Naive thymus-derived CD4-positive, alpha-beta T cell (primary cell): Measurements from ENCODE around the gene ZSCAN1. TPM values are rescaled to one million over a fixed set of nuclear protein-coding genes. Genes with fewer than 3 reads are reported as not detected.
A peak's percentile ranks its signal among the peaks of the same experiment; 100 is the strongest.
"Not testable (repeated sequence)": the region's sequence is repeated elsewhere in the genome, so short reads cannot be mapped to it uniquely, and the experiment has no call there.

Source experiments
- ATAC-seq: fragments of 150-1000 bp; cut with Tn5 transposase; 2 replicates; pipeline ENCODE4 v1.10.0; 2021; ENCODE audit warnings: mild to moderate bottlenecking, moderate library complexity
- CTCF ChIA-PET: fragments of 350-600 bp; sonication (Branson Sonifier 250); formaldehyde crosslinking; loops from one replicate; lab custom pipeline; 2021; ENCODE audit warnings: antibody characterized with exemption; lab: Charles Lee
- POLR2A ChIA-PET: fragments of 350-600 bp; sonication (Branson Sonifier 250); formaldehyde crosslinking; loops from one replicate; lab custom pipeline; 2021; ENCODE audit warnings: antibody characterized with exemption, inconsistent platforms; lab: Charles Lee
- DNase-seq, 9 donors: peaks; one replicate each; pipeline versions ENCODE4 v3.0.0 to v3.0.0-alpha.2; 2020 to 2022; ENCODE audit warnings: mixed read lengths in 1 of 9
- H3K27ac ChIP-seq: one replicate; pipeline ENCODE4 v1.7.0; 2013; ENCODE audit warnings: mild to moderate bottlenecking, low read depth, low read length, moderate library complexity
- H3K27me3 ChIP-seq, 2 donors: one replicate each; pipeline ENCODE4 v1.7.0; 2013; ENCODE audit warnings: low read length in 2 of 2, mild to moderate bottlenecking in 2 of 2, moderate library complexity in 2 of 2; ENCODE audit not compliant: control insufficient read depth in 2 of 2, insufficient read depth in 2 of 2
- H3K36me3 ChIP-seq, 3 experiments: 1 replicate in 2 of 3; 2 replicates in 1 of 3; pipeline ENCODE4 v1.7.0; 2013; ENCODE audit warnings: low read length in 3 of 3, mild to moderate bottlenecking in 3 of 3, moderate library complexity in 1 of 3; ENCODE audit not compliant: insufficient read depth in 3 of 3, control insufficient read depth in 2 of 3
- H3K4me1 ChIP-seq, 2 donors: one replicate each; pipeline ENCODE4 v1.7.0; 2013; ENCODE audit warnings: low read length in 2 of 2, mild to moderate bottlenecking in 2 of 2, moderate library complexity in 1 of 2; ENCODE audit not compliant: control insufficient read depth in 2 of 2, insufficient read depth in 2 of 2
- H3K4me3 ChIP-seq: 2 replicates; pipeline ENCODE4 v1.7.0; 2013; ENCODE audit warnings: mild to moderate bottlenecking, low read length
- H3K9me3 ChIP-seq, 3 experiments: 1 replicate in 2 of 3; 2 replicates in 1 of 3; pipeline ENCODE4 v1.7.0; 2013; ENCODE audit warnings: low read length in 3 of 3; ENCODE audit not compliant: control insufficient read depth in 2 of 3
- H3K27ac Mint-ChIP-seq, 9 donors: one replicate each; pipeline ENCODE4 v1.8.0; 2020 to 2022; ENCODE audit warnings: mixed read lengths in 9 of 9, mild to moderate bottlenecking in 8 of 9, moderate library complexity in 5 of 9, inconsistent platforms in 2 of 9
- H3K27me3 Mint-ChIP-seq, 5 donors: one replicate each; pipeline ENCODE4 v1.8.0; 2021 to 2022; ENCODE audit warnings: mixed read lengths in 5 of 5, mild to moderate bottlenecking in 1 of 5
- H3K36me3 Mint-ChIP-seq, 5 donors: one replicate each; pipeline ENCODE4 v1.8.0; 2020 to 2022; ENCODE audit warnings: mixed read lengths in 5 of 5, mild to moderate bottlenecking in 3 of 5, inconsistent platforms in 1 of 5
- H3K4me1 Mint-ChIP-seq, 7 donors: one replicate each; pipeline ENCODE4 v1.8.0; 2020 to 2022; ENCODE audit warnings: mixed read lengths in 7 of 7, mild to moderate bottlenecking in 3 of 7, inconsistent platforms in 1 of 7
- H3K4me3 Mint-ChIP-seq, 10 donors: one replicate each; pipeline ENCODE4 v1.8.0; 2020 to 2022; ENCODE audit warnings: mild to moderate bottlenecking in 10 of 10, mixed read lengths in 10 of 10, moderate library complexity in 6 of 10, inconsistent platforms in 2 of 10
- H3K9me3 Mint-ChIP-seq, 11 donors: one replicate each; pipeline ENCODE4 v1.8.0; 2020 to 2022; ENCODE audit warnings: mixed read lengths in 11 of 11, mild to moderate bottlenecking in 4 of 11, inconsistent platforms in 1 of 11, moderate library complexity in 1 of 11
- intact Hi-C, 2 donors: fragments of 100-400 bp; cut with micrococcal nuclease; formaldehyde crosslinking; loops; one replicate each; pipeline ENCODE4 v1.15.1; 2023
- polyA plus RNA-seq, 2 donors: library from polyadenylated mRNA; unstranded; fragments of 300-500 nt; fragmentation: Illumina TruSeq; gene quantifications; one replicate each; pipeline ENCODE4 v1.2.3, GENCODE V29; 2021
- total RNA-seq, 6 experiments: library from RNA in 5 of 6; stranded (reverse) in 5 of 6; gene quantifications; 1 replicate in 5 of 6; 2 replicates in 1 of 6; pipeline ENCODE4 v1.2.3 and lab custom pipeline; 2021 to 2026

Gene ZSCAN1
- total and polyA plus RNA-seq, 7 experiments from 2014 or later, result not detected

DNA sequence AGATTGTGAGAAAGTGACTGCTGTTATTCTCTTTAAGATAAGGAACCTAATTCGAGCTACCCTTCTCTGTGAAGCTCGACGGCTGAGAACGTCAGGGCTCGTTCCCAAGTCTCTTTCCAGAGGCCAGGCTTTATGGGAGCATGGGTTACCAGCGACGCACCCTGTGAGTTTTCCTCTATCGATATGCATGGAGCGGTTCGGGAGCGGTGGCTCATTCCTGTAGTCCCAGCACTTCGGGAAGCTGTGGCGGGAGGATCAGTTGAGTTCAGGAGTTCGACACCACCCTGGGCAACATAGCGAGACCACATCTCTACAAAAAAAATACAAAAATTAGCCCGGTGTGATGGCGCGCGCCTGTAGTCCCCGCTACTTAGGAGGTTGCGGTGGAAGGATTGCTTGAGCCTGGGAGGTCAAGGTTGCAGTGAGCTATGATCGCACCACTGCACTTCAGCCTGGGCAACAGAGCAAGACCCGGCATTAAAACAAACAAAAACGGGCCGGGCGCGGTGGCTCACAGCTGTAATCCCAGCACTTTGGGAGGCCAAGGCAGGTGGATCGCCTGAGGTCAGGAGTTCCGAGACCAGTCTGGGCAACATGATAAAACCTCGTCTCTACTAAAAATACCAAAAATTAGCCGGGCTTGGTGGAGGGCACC, 30.5 kb upstream of the ZSCAN1 start:
- intact Hi-C loops, result loop anchor here (2.0 to 5.0 kb wide), 4 partner anchors 149 to 1688 kb away; partner anchors contain the start of genes ZNF211 (in 1 of the 2), ZNF329 (in 1 of the 2), ZNF416 (in 1 of the 2) and ZSCAN5A (in 1 of the 2)
- Histone ChIP-seq H3K36me3 (peaks cover 0 to 54% (median 9%) of the 10 kb centered on the region in 3 experiments), H3K9me3 (peaks cover 0 to 68% (median 39%) of the 10 kb centered on the region in 3 experiments), H3K27me3 (no peaks in the 10 kb centered on the region), H3K27ac (peak overlapping the region; percentile 90), H3K4me1 (peaks cover 14 to 18% of the 10 kb centered on the region in 2 donors), H3K4me3 (peak overlapping the region; percentile 91)
- Mint-ChIP-seq H3K4me1 (peaks cover 15 to 38% (median 27%) of the 10 kb centered on the region in 7 donors), H3K36me3 (peaks cover 32 to 85% (median 75%) of the 10 kb centered on the region in 5 donors), H3K27me3 (no peaks in the 10 kb centered on the region), H3K27ac (peak overlapping the region; percentile 36 to 91 (median 81)), H3K9me3 (peaks cover 3 to 93% (median 72%) of the 10 kb centered on the region in 11 donors), H3K4me3 (peak overlapping the region; percentile 80 to 90 (median 86))
- CTCF ChIA-PET, result no interaction called here
- peak in 1 of 9 donors; percentile 2 for DNase-seq
- POLR2A ChIA-PET, result interaction anchor here (0.6 to 2.9 kb wide), 25 partner anchors 8 to 763 kb away, joined by 3 to 17 read pairs (median 3); partner anchors contain the start of genes ZNF135, ZNF211, ZNF274 and ZNF417
- no peak for ATAC-seq

DNA sequence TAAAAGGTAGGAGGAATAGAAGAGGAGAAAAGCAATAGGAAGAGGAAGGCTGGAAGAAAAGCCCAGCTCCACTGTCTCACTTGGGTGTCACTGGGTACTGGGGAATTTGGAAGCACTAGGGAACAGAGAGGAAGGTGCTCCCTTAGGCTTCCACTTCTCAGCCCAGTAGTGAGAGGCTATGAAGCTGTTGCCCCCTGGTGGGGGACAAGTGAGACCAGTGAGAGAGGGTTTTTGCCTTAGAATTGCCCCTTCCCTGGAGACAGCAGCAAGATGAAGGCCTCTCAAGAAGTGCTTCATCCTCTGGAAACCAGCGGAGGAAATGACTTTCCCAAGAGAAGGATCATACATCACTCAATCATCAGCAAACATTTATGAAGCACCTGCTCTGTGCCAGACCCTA, 26.5 kb upstream of the ZSCAN1 start:
- peaks cover 20 to 60% (median 46%) of the 10 kb centered on the region in 5 donors for H3K36me3 Mint-ChIP-seq
- H3K27me3 Mint-ChIP-seq, result peaks cover 0 to 5% (median 4%) of the 10 kb centered on the region in 5 donors
- Histone ChIP-seq H3K27me3 (no peaks in the 10 kb centered on the region), H3K36me3 (peaks cover 0 to 31% (median 6%) of the 10 kb centered on the region in 3 experiments), H3K27ac (no peak overlapping the region), H3K9me3 (peaks cover 0 to 85% (median 41%) of the 10 kb centered on the region in 3 experiments), H3K4me1 (peaks cover 4 to 7% of the 10 kb centered on the region in 2 donors), H3K4me3 (no peak overlapping the region)
- DNase-seq (no peak), ATAC-seq (no peak)
- peaks cover 3 to 91% (median 70%) of the 10 kb centered on the region in 11 donors for H3K9me3 Mint-ChIP-seq
- ChIA-PET POLR2A (no interaction called here), CTCF (no interaction called here)
- H3K27ac Mint-ChIP-seq, result peak overlapping the region in 1 of 9 donors; percentile 17
- peaks cover 0 to 18% (median 13%) of the 10 kb centered on the region in 7 donors for H3K4me1 Mint-ChIP-seq
- intact Hi-C loops, result loop anchor here in 1 of 2 donors (5.0 kb wide), 1 partner anchor 530 kb away; the partner anchor contains the start of gene ZNF772
- H3K4me3 Mint-ChIP-seq, result peak overlapping the region in 2 of 10 donors; percentile 2 to 23

DNA sequence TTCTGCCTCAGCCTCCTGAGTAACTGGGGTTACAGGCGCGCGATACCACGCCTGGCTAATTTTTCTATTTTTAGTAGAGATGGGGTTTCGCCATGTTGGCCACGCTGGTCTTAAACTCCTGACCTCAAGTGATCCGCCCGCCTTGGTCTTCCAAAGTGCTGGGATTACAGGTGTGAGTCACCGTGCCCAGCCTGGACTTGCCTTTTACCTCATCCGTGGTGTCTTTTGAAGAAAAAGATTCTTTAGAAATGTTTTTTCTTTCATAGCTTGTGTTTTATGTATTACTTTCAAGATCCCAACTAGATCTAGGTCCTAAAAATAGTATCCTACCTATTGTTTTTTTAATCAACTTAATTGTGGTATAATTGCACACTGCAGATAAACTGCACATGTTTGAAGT, 24.9 kb upstream of the ZSCAN1 start:
- intact Hi-C loops, result loop anchor here in 1 of 2 donors (5.0 kb wide), 1 partner anchor 532 kb away; the partner anchor contains the start of gene ZNF772
- Mint-ChIP-seq H3K27me3 (peaks cover 0 to 13% (median 4%) of the 10 kb centered on the region in 5 donors), H3K9me3 (peaks cover 7 to 94% (median 72%) of the 10 kb centered on the region in 11 donors), H3K27ac (peak overlapping the region in 1 of 9 donors; percentile 29), H3K4me3 (peak overlapping the region in 3 of 10 donors; percentile 9 to 79 (median 14)), H3K36me3 (peaks cover 24 to 49% (median 44%) of the 10 kb centered on the region in 5 donors)
- POLR2A ChIA-PET, H3K27ac ChIP-seq, DNase-seq, H3K4me1 ChIP-seq, H3K4me1 Mint-ChIP-seq, H3K4me3 ChIP-seq, H3K27me3 ChIP-seq, ATAC-seq, CTCF ChIA-PET: not testable (repeated sequence)
- peaks cover 0 to 84% (median 32%) of the 10 kb centered on the region in 3 experiments for H3K9me3 ChIP-seq
- H3K36me3 ChIP-seq, result peaks cover 0 to 22% (median 6%) of the 10 kb centered on the region in 3 experiments

GRCh38 chr19:58009301-58009665, 24.5 kb upstream of the ZSCAN1 start:
- DNase-seq, result no peak
- Histone ChIP-seq H3K4me3 (peak overlapping the region; percentile 46), H3K36me3 (peaks cover 0 to 18% (median 6%) of the 10 kb centered on the region in 3 experiments), H3K27ac (no peak overlapping the region), H3K9me3 (peaks cover 0 to 80% (median 28%) of the 10 kb centered on the region in 3 experiments), H3K27me3 (no peaks in the 10 kb centered on the region), H3K4me1 (no peaks in the 10 kb centered on the region)
- peak overlapping the region in 4 of 10 donors; percentile 14 to 79 (median 62) for H3K4me3 Mint-ChIP-seq
- intact Hi-C loops, result loop anchor here in 1 of 2 donors (5.0 kb wide), 1 partner anchor 532 kb away; the partner anchor contains the start of gene ZNF772
- peak; percentile 3 for ATAC-seq
- peaks cover 0 to 14% (median 4%) of the 10 kb centered on the region in 5 donors for H3K27me3 Mint-ChIP-seq
- H3K27ac Mint-ChIP-seq, result peak overlapping the region in 1 of 9 donors; percentile 29
- H3K36me3 Mint-ChIP-seq, result peaks cover 20 to 45% (median 40%) of the 10 kb centered on the region in 5 donors
- CTCF ChIA-PET, result no interaction called here
- peaks cover 0 to 6% (median 4%) of the 10 kb centered on the region in 7 donors for H3K4me1 Mint-ChIP-seq
- POLR2A ChIA-PET, result no interaction called here
- peaks cover 7 to 94% (median 69%) of the 10 kb centered on the region in 11 donors for H3K9me3 Mint-ChIP-seq

GRCh38 chr19:58009666-58010301, 24.0 kb upstream of the ZSCAN1 start:
- Histone ChIP-seq H3K9me3 (peaks cover 0 to 75% (median 23%) of the 10 kb centered on the region in 3 experiments), H3K27ac (peak overlapping the region; percentile 57)
- H3K27ac Mint-ChIP-seq, result peak overlapping the region in 5 of 9 donors; percentile 12 to 62 (median 25)

GRCh38 chr19:58010507-58010906, 23.3 kb upstream of the ZSCAN1 start:
- H3K9me3 ChIP-seq, result peaks cover 0 to 68% (median 18%) of the 10 kb centered on the region in 3 experiments
- peaks cover 4 to 94% (median 59%) of the 10 kb centered on the region in 11 donors for H3K9me3 Mint-ChIP-seq

More at GRCh38 chr19:58009666-58010301, 24.0 kb upstream of the ZSCAN1 start:
- Mint-ChIP-seq H3K9me3 (peaks cover 4 to 94% (median 64%) of the 10 kb centered on the region in 11 donors), H3K4me3 (peak overlapping the region in 7 of 10 donors; percentile 35 to 79 (median 57)), H3K27me3 (peaks cover 0 to 14% (median 4%) of the 10 kb centered on the region in 5 donors), H3K36me3 (peaks cover 15 to 40% (median 35%) of the 10 kb centered on the region in 5 donors), H3K4me1 (peaks cover 0 to 4% (median under 1%) of the 10 kb centered on the region in 7 donors)
- Histone ChIP-seq H3K36me3 (peaks cover 0 to 13% (median 6%) of the 10 kb centered on the region in 3 experiments), H3K4me1 (no peaks in the 10 kb centered on the region), H3K27me3 (no peaks in the 10 kb centered on the region), H3K4me3 (peak overlapping the region; percentile 46)
- intact Hi-C loops, result loop anchor here in 1 of 2 donors (5.0 kb wide), 1 partner anchor 532 kb away; the partner anchor contains the start of gene ZNF772
- ChIA-PET CTCF (no interaction called here), POLR2A (no interaction called here)
- DNase-seq, result peak in 7 of 9 donors; percentile 26 to 67 (median 45)
- peak; percentile 92 for ATAC-seq

More at GRCh38 chr19:58010507-58010906, 23.3 kb upstream of the ZSCAN1 start:
- no peak for DNase-seq
- ChIA-PET CTCF (no interaction called here), POLR2A (interaction anchor here (0.9 kb wide), 1 partner anchor 7 kb away, joined by 3 read pairs; no protein-coding TSS in a partner anchor)
- no peak for ATAC-seq
- Mint-ChIP-seq H3K27ac (peak overlapping the region in 1 of 9 donors; percentile 55), H3K4me1 (peaks cover 0 to 4% (median 0%) of the 10 kb centered on the region in 7 donors), H3K27me3 (peaks cover 0 to 14% (median 4%) of the 10 kb centered on the region in 5 donors), H3K4me3 (peak overlapping the region in 3 of 10 donors; percentile 22 to 72 (median 35)), H3K36me3 (peaks cover 14 to 33% (median 28%) of the 10 kb centered on the region in 5 donors)
- no peaks in the 10 kb centered on the region for H3K4me1 ChIP-seq
- H3K4me3 ChIP-seq, result no peak overlapping the region
- intact Hi-C loops, result no loop called here
- H3K27me3 ChIP-seq, result no peaks in the 10 kb centered on the region
- H3K27ac ChIP-seq, result no peak overlapping the region
- H3K36me3 ChIP-seq, result peaks cover 0 to 8% (median 6%) of the 10 kb centered on the region in 3 experiments
